Mucosa of rectum (tissue), 2 donors: ENCODE results near the gene JAZF1.

Source experiments
- H3K27ac ChIP-seq, 2 donors: one replicate each; pipeline ENCODE4 v1.7.0; 2013; ENCODE audit warnings: inconsistent platforms in 2 of 2, low read depth in 2 of 2, low read length in 2 of 2
- H3K27me3 ChIP-seq, 2 donors: one replicate each; pipeline ENCODE4 v1.7.0; 2013; ENCODE audit warnings: low read length in 2 of 2; ENCODE audit not compliant: control insufficient read depth in 2 of 2, insufficient read depth in 2 of 2
- H3K36me3 ChIP-seq, 2 donors: one replicate each; pipeline ENCODE4 v1.7.0; 2013; ENCODE audit warnings: low read length in 2 of 2; ENCODE audit not compliant: control insufficient read depth in 2 of 2, insufficient read depth in 2 of 2
- H3K4me1 ChIP-seq, 2 donors: one replicate each; pipeline ENCODE4 v1.7.0; 2013; ENCODE audit warnings: low read length in 2 of 2, mild to moderate bottlenecking in 1 of 2; ENCODE audit not compliant: control insufficient read depth in 2 of 2, insufficient read depth in 2 of 2
- H3K4me3 ChIP-seq, 2 donors: one replicate each; pipeline ENCODE4 v1.7.0; 2013; ENCODE audit warnings: low read length in 2 of 2
- H3K9ac ChIP-seq, 2 donors: one replicate each; pipeline ENCODE4 v1.7.0; 2013; ENCODE audit warnings: low read length in 2 of 2, low read depth in 1 of 2, mild to moderate bottlenecking in 1 of 2
- H3K9me3 ChIP-seq, 2 donors: one replicate each; pipeline ENCODE4 v1.7.0; 2013; ENCODE audit warnings: low read length in 2 of 2; ENCODE audit not compliant: control insufficient read depth in 2 of 2
- donor health status: healthy.
- donor health status: Normal muscosa, but diverticular disease.

The JAZF1 gene

DNA sequence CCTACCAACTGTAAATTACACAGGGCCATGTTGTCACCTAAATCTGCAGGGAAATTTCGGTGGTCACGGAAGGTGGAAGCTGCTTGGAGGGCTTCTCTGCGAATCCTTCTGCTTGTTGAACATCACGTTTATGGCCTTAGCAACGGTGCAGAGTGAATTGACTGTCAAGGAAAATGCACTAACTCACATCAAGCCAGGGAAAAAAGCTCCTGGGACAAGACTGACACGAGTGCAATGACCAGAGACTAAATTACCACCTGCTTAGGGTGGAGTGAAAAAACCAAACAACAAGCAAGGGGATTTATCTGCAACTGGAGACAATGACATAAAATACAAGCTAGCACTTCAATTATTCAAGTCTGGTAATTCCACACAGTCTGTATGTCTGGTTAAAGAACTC lies 211.2 kb downstream of the JAZF1 start:
- Histone ChIP-seq H3K4me1 (no peaks in the 10 kb centered on the region), H3K36me3 (no peaks in the 10 kb centered on the region), H3K27me3 (no peaks in the 10 kb centered on the region), H3K9me3 (no peaks in the 10 kb centered on the region), H3K27ac (no peak overlapping the region), H3K9ac (no peak overlapping the region), H3K4me3 (no peak overlapping the region)

DNA sequence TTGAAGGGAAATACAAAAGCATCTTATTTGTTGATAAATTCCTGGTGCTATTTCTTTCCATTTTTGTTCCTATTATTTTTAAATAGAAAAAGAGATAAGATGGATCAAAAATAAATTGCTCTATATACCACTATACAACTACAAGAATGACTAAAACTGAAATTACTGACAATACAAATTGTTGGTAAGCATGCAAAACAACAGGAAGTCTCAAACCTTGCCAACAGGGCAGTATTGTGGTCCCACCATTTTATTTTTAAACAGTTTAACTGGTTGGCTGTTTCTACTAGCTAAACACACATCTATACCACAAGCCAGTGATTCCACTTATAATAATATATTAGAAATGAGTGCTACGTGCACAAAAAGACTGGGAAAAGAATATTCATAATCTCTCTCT lies 213.0 kb downstream of the JAZF1 start:
- no peaks in the 10 kb centered on the region for H3K4me1 ChIP-seq
- no peaks in the 10 kb centered on the region for H3K9me3 ChIP-seq
- H3K9ac ChIP-seq, result no peak overlapping the region
- no peaks in the 10 kb centered on the region for H3K27me3 ChIP-seq
- no peaks in the 10 kb centered on the region for H3K36me3 ChIP-seq
- no peak overlapping the region for H3K4me3 ChIP-seq
- no peak overlapping the region for H3K27ac ChIP-seq

DNA sequence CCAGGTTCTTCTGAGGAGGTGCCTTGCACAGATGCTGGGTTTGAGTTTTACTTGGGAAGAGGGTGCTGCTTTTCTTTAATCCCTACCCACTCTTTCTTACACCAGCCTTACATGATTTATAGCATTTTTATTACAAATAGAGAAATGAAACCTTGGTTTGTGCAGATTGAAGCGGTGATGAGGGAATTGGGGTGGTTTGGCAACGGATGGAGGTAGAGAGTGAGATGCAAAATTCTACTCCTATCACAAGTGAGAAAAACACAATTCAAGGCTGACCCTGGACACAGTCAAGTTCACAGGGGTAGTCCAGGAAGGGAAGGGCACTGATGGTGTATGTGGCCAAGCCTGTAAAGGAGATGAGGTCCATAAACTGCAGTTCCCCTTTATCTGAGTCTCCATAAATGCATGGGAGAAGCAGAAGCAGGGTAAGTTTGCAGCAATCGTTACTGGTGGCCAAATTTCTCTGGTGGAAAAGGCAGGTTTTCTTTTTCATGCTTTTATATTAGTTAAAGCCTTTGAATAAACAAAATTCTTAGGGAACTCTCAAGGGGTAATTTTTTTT lies 214.3 kb downstream of the JAZF1 start:
- no peaks in the 10 kb centered on the region for H3K9me3 ChIP-seq
- no peak overlapping the region for H3K27ac ChIP-seq
- H3K36me3 ChIP-seq, result no peaks in the 10 kb centered on the region
- H3K27me3 ChIP-seq, result no peaks in the 10 kb centered on the region
- H3K9ac ChIP-seq, result no peak overlapping the region
- H3K4me3 ChIP-seq, result no peak overlapping the region
- H3K4me1 ChIP-seq, result no peaks in the 10 kb centered on the region

DNA sequence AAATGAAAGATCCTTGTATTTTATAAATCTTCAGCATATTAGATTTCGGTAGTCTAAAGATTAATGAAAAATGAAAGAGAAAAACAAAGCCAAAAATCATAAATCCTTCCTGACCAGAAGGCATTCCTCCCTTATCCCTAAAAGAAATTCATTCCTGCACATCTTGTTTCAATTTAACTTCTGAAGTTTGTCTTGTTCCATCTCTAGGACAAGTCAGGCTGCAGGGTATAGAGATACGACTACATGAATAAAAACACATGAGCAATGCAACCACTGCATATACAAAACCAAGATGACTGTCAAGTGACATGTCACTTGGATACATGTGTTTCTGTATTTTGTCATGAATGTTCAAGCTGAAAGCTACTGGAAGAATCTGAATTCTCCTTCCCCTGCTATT lies 214.9 kb downstream of the JAZF1 start:
- no peaks in the 10 kb centered on the region for H3K9me3 ChIP-seq
- no peaks in the 10 kb centered on the region for H3K4me1 ChIP-seq
- no peak overlapping the region for H3K4me3 ChIP-seq
- no peaks in the 10 kb centered on the region for H3K36me3 ChIP-seq
- H3K27me3 ChIP-seq, result no peaks in the 10 kb centered on the region
- no peak overlapping the region for H3K9ac ChIP-seq
- H3K27ac ChIP-seq, result no peak overlapping the region

DNA sequence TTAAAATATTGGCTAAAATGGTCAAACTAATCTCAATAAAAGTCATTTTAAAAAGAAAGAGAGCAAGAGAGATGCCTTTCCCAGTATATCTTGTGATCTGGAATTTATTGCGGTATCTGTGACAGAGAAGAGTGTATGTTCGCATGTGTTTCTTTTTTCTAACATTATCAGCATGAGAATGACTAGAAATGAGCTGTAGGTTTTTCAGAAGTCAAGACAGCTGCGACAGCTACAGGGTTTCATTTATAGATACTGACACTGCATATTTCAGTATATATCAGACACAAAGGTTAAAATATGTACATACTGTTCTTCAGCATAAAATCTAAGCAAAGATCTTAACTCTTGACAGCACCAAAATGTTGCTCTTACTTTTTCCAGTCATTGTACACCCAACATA lies 215.8 kb downstream of the JAZF1 start:
- H3K9ac ChIP-seq, result no peak overlapping the region
- H3K4me1 ChIP-seq, result no peaks in the 10 kb centered on the region
- H3K27me3 ChIP-seq, result no peaks in the 10 kb centered on the region
- no peak overlapping the region for H3K4me3 ChIP-seq
- H3K9me3 ChIP-seq, result no peaks in the 10 kb centered on the region
- no peaks in the 10 kb centered on the region for H3K36me3 ChIP-seq
- no peak overlapping the region for H3K27ac ChIP-seq

DNA sequence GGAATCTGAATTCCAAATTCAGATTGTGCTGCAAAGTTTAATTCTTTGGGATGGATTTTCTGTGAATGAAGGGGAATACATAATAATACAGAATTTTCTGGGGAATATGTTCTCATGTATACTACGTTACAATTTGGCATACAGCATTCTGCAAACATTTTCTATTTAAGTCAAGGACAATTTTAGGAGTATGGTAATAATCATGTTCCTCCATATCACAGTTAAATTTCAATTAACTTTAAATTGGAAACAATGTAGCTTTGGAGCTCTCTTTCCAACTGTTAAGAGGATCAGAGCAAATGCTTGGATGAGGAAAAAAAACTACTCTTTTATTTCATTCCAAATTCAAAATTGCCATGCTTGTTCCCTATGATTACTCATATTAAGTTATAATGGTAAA lies 217.5 kb downstream of the JAZF1 start:
- no peaks in the 10 kb centered on the region for H3K36me3 ChIP-seq
- H3K27me3 ChIP-seq, result no peaks in the 10 kb centered on the region
- H3K4me1 ChIP-seq, result no peaks in the 10 kb centered on the region
- H3K27ac ChIP-seq, result no peak overlapping the region
- H3K9me3 ChIP-seq, result no peaks in the 10 kb centered on the region
- H3K4me3 ChIP-seq, result no peak overlapping the region
- no peak overlapping the region for H3K9ac ChIP-seq

DNA sequence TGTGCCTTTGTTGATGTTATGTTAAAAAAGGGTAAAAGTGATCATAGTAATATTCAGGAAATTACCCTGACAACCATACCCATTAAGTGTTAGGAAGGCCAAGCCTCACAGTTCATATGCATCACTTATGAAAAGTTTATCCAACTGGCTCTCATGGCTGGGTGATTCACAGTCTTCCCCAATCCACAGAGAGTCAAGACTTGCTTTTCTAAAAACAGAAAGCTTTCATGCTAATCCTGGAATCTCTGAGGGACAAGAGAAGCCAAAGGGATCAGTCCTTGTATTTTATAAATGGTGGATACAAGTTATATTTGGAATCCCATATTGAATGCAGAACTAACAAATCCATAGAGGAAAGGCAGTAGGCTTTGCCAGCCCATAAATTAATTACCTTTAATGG lies 218.3 kb downstream of the JAZF1 start:
- H3K4me1 ChIP-seq, result no peaks in the 10 kb centered on the region
- no peak overlapping the region for H3K9ac ChIP-seq
- H3K9me3 ChIP-seq, result no peaks in the 10 kb centered on the region
- no peaks in the 10 kb centered on the region for H3K27me3 ChIP-seq
- H3K36me3 ChIP-seq, result no peaks in the 10 kb centered on the region
- H3K27ac ChIP-seq, result no peak overlapping the region
- H3K4me3 ChIP-seq, result no peak overlapping the region

DNA sequence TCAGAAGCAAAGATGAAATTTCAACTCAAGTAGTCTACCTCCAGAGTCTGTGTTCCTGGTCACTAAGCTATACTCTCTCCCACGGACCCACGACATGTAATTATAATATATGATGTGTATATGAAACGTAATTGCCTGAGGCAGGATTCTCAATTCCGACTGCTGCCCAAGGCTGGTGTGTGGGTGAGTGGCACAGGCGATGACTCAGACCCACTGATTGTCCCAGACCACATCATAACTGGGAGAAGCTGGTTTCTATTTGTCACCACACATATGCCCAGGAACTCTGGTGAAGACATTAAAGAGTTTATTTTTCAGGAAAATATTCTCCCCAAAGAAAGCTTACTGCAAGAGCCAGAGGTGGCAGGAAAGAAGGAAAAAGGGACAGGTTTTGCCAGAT lies 219.3 kb downstream of the JAZF1 start:
- Histone ChIP-seq H3K27me3 (no peaks in the 10 kb centered on the region), H3K9me3 (no peaks in the 10 kb centered on the region), H3K36me3 (no peaks in the 10 kb centered on the region), H3K27ac (no peak overlapping the region), H3K4me1 (no peaks in the 10 kb centered on the region), H3K4me3 (no peak overlapping the region), H3K9ac (no peak overlapping the region)

DNA sequence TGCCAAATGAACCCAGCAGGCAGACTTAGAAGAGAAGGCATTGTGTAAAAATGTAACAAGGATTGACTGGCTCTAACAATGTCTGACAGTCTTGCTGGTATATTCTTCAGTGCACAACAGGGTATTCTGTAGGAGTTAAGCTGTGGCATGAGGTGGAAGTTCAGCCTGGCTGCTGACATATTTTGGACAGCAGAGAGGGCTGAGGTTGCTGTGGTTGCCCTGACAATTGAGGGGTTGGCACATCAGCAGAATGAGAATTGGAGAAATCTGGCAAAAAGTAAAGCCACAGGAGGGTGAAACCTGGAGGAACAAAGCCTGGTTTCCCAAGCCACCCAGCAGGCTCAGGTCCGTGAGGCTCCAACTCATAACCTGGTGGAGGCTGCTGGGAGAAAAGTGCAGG lies 220.2 kb downstream of the JAZF1 start:
- H3K27ac ChIP-seq, result no peak overlapping the region
- no peak overlapping the region for H3K9ac ChIP-seq
- no peaks in the 10 kb centered on the region for H3K9me3 ChIP-seq
- H3K27me3 ChIP-seq, result no peaks in the 10 kb centered on the region
- no peaks in the 10 kb centered on the region for H3K36me3 ChIP-seq
- no peak overlapping the region for H3K4me3 ChIP-seq
- no peaks in the 10 kb centered on the region for H3K4me1 ChIP-seq

DNA sequence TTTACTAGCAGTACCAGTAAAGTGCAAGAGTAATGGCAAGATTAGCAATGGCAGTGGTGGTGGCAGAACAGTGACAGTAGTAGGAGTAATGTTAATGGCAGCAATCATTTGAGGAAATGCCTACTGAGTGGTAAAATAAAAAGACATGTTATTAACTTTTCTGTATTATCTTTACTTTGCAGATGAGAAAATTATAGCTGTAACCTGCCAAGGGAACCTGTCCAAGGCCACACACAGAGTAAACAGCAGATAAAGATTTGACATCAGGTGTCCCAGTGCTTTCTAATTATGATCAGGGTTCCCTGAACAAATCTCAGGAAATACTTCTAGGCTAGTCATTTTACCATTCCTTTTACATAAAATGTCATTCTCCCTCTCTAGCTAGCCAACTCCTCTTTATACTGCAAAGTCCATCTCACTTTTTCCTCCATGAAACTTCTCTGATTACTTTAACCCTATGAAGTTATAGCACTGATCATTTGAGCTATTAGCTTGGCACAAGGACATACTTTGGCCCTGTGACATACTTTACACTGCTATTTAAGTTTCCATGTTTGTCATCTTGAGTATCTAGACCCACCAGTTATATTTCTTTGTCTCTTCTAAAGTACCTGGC lies 221.6 kb downstream of the JAZF1 start:
- Histone ChIP-seq H3K9me3 (no peaks in the 10 kb centered on the region), H3K9ac (no peak overlapping the region), H3K27ac (no peak overlapping the region), H3K27me3 (no peaks in the 10 kb centered on the region), H3K36me3 (no peaks in the 10 kb centered on the region), H3K4me1 (no peaks in the 10 kb centered on the region), H3K4me3 (no peak overlapping the region)

DNA sequence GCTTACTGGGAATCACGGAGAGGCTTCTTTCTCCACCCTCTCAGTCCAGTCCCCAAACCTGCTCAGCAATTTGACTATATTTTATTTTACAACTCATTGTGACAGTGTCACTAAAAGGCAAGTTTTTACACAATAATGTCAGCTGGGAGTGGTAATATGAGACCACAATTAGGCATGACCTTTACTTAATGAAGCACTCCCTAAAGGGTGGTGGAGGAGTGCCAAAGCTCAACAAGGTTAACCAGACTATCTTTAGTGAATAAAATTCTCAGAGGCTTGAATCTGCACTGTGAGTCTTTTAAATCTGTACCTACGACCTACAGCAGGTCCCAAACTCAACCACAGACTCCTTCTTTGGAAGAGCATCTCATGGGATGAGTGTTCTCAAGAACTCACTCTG lies 225.0 kb downstream of the JAZF1 start:
- Histone ChIP-seq H3K4me3 (no peak overlapping the region), H3K36me3 (no peaks in the 10 kb centered on the region), H3K27me3 (no peaks in the 10 kb centered on the region), H3K4me1 (peaks cover 0 to 3% of the 10 kb centered on the region in 2 donors), H3K27ac (no peak overlapping the region), H3K9ac (no peak overlapping the region), H3K9me3 (no peaks in the 10 kb centered on the region)
